Nephron progenitor cell (in vitro differentiated cells): ENCODE results near the gene ZDHHC14.
A peak's percentile ranks its signal among the peaks of the same experiment; 100 is the strongest.

ENCODE experiments used
- DNase-seq: peaks from one replicate; pipeline ENCODE4 v3.0.0; 2021
- H3K27ac Mint-ChIP-seq: 2 replicates; pipeline ENCODE4 v1.8.0; 2021; ENCODE audit warnings: mild to moderate bottlenecking, moderate library complexity, mixed read lengths
- H3K27me3 Mint-ChIP-seq: 2 replicates; pipeline ENCODE4 v1.8.0; 2021; ENCODE audit warnings: mild to moderate bottlenecking, low read depth, mixed read lengths; ENCODE audit not compliant: poor library complexity
- H3K36me3 Mint-ChIP-seq: 2 replicates; pipeline ENCODE4 v1.8.0; 2021; ENCODE audit warnings: low read depth, mixed read lengths
- H3K4me1 Mint-ChIP-seq: 2 replicates; pipeline ENCODE4 v1.8.0; 2021; ENCODE audit warnings: mixed read lengths
- H3K4me3 Mint-ChIP-seq: 2 replicates; pipeline ENCODE4 v1.8.0; 2021; ENCODE audit warnings: mild to moderate bottlenecking, moderate library complexity, mixed read lengths
- H3K9me3 Mint-ChIP-seq: 2 replicates; pipeline ENCODE4 v1.8.0; 2021; ENCODE audit warnings: mild to moderate bottlenecking, moderate library complexity, mixed read lengths
- CTCF ChIP-seq: fragments of 200-600 bp; sonication (generic); IDR thresholded peaks from 2 replicates; pipeline ENCODE4 v1.5.0; 2021; ENCODE audit warnings: antibody characterized with exemption

ZDHHC14 gene

GRCh38 chr6:157561929-157562810, 181.2 kb downstream of the ZDHHC14 start:
- H3K9me3 Mint-ChIP-seq: no peaks in the 10 kb centered on the region
- H3K36me3 Mint-ChIP-seq: no peaks in the 10 kb centered on the region
- H3K4me1 Mint-ChIP-seq: peaks cover 1% of the 10 kb centered on the region
- H3K4me3 Mint-ChIP-seq: no peak overlapping the region
- TF ChIP-seq CTCF: no peak
- H3K27me3 Mint-ChIP-seq: no peaks in the 10 kb centered on the region
- no peak overlapping the region for H3K27ac Mint-ChIP-seq
- no peak for DNase-seq

GRCh38 chr6:157562997-157563396, 182.0 kb downstream of the ZDHHC14 start:
- H3K36me3 Mint-ChIP-seq: no peaks in the 10 kb centered on the region
- H3K4me1 Mint-ChIP-seq: no peaks in the 10 kb centered on the region
- no peak overlapping the region for H3K4me3 Mint-ChIP-seq
- H3K27me3 Mint-ChIP-seq: no peaks in the 10 kb centered on the region
- DNase-seq: no peak
- peaks cover 4% of the 10 kb centered on the region for H3K9me3 Mint-ChIP-seq
- no peak overlapping the region for H3K27ac Mint-ChIP-seq
- no peak for TF ChIP-seq CTCF

- Mint-ChIP-seq H3K4me3 (no peak overlapping the region), H3K27ac (peak overlapping the region; percentile 72), H3K4me1 (no peaks in the 10 kb centered on the region), H3K27me3 (no peaks in the 10 kb centered on the region), H3K9me3 (peaks cover 9% of the 10 kb centered on the region), H3K36me3 (no peaks in the 10 kb centered on the region)
- no peak for TF ChIP-seq CTCF
- DNase-seq: no peak
These were observed 182.8 kb downstream of the ZDHHC14 start for GRCh38 chr6:157563611-157564284.

- H3K9me3 Mint-ChIP-seq: peaks cover 12% of the 10 kb centered on the region
- no peak for DNase-seq
- TF ChIP-seq CTCF: no peak
- H3K27ac Mint-ChIP-seq: no peak overlapping the region
- H3K36me3 Mint-ChIP-seq: no peaks in the 10 kb centered on the region
- H3K4me3 Mint-ChIP-seq: no peak overlapping the region
- peaks cover 4% of the 10 kb centered on the region for H3K4me1 Mint-ChIP-seq
- H3K27me3 Mint-ChIP-seq: no peaks in the 10 kb centered on the region
These were observed 187.7 kb downstream of the ZDHHC14 start for GRCh38 chr6:157568702-157569101.

GRCh38 chr6:157569543-157569942, 188.6 kb downstream of the ZDHHC14 start:
- H3K4me1 Mint-ChIP-seq: peaks cover 4% of the 10 kb centered on the region
- H3K27me3 Mint-ChIP-seq: no peaks in the 10 kb centered on the region
- TF ChIP-seq CTCF: no peak
- H3K27ac Mint-ChIP-seq: no peak overlapping the region
- no peak for DNase-seq
- H3K9me3 Mint-ChIP-seq: peaks cover 12% of the 10 kb centered on the region
- no peaks in the 10 kb centered on the region for H3K36me3 Mint-ChIP-seq
- H3K4me3 Mint-ChIP-seq: no peak overlapping the region
